CD14-positive monocyte (primary cell): ENCODE results near the gene TNFRSF8. TPM values are rescaled to one million over a fixed set of nuclear protein-coding genes. Genes with fewer than 3 reads are reported as not detected.

Experiments used
- DNase-seq, 3 donors: peaks; one replicate each; pipeline ENCODE4 v3.0.0-alpha.2; 2011 to 2022
- H2AFZ ChIP-seq: 2 replicates; pipeline ENCODE4 v1.6.0; 2012; ENCODE audit warnings: mild to moderate bottlenecking, low read depth, low read length, inconsistent platforms; ENCODE audit not compliant: insufficient read depth, poor library complexity, severe bottlenecking
- H3K27ac ChIP-seq, 2 donors: 1 replicate in 1 of 2; 2 replicates in 1 of 2; pipeline ENCODE4 v1.5.1; 2012 to 2013; ENCODE audit warnings: low read length in 2 of 2, control low read depth in 1 of 2, inconsistent platforms in 1 of 2, low read depth in 1 of 2, mild to moderate bottlenecking in 1 of 2
- H3K27me3 ChIP-seq, 2 donors: one replicate each; pipeline versions ENCODE4 v1.6.0 to v1.6.1; 2011 to 2013; ENCODE audit warnings: low read length in 2 of 2; ENCODE audit not compliant: control insufficient read depth in 2 of 2, insufficient read depth in 2 of 2
- H3K36me3 ChIP-seq, 2 donors: replicated peaks in 1 of 2; 1 replicate in 1 of 2; 2 replicates in 1 of 2; pipeline versions ENCODE4 v1.5.1 to v1.6.1; 2012 to 2013; ENCODE audit warnings: low read length in 2 of 2, control low read depth in 1 of 2, inconsistent platforms in 1 of 2, mild to moderate bottlenecking in 1 of 2; ENCODE audit not compliant: insufficient read depth in 2 of 2, control insufficient read depth in 1 of 2
- H3K4me1 ChIP-seq, 2 donors: 1 replicate in 1 of 2; 2 replicates in 1 of 2; pipeline versions ENCODE4 v1.5.1 to v1.6.1; 2012 to 2013; ENCODE audit warnings: low read length in 2 of 2, control low read depth in 1 of 2, inconsistent platforms in 1 of 2, mild to moderate bottlenecking in 1 of 2, moderate library complexity in 1 of 2; ENCODE audit not compliant: insufficient read depth in 2 of 2, control insufficient read depth in 1 of 2
- H3K4me2 ChIP-seq: replicated peaks from 2 replicates; pipeline ENCODE3; 2012; ENCODE audit warnings: low read length, moderate library complexity, mild to moderate bottlenecking; ENCODE audit not compliant: poor library complexity, severe bottlenecking; ENCODE audit errors: extremely low read depth
- H3K4me3 ChIP-seq, 3 experiments: fragments of 200-600 bp in 1 of 3; sonication (generic) in 1 of 3; replicated peaks in 1 of 3; 1 replicate in 2 of 3; 2 replicates in 1 of 3; pipeline ENCODE4 v1.5.1; 2011 to 2013; ENCODE audit warnings: low read length in 3 of 3, mild to moderate bottlenecking in 3 of 3, control low read depth in 2 of 3, low read depth in 2 of 3, inconsistent platforms in 1 of 3, moderate library complexity in 1 of 3
- H3K79me2 ChIP-seq: 2 replicates; pipeline ENCODE4 v1.6.0; 2012; ENCODE audit warnings: mild to moderate bottlenecking, control low read depth, inconsistent platforms, low read length, moderate library complexity; ENCODE audit not compliant: insufficient read depth
- H3K9ac ChIP-seq: 2 replicates; pipeline ENCODE4 v1.6.0; 2017; ENCODE audit warnings: low read length, mild to moderate bottlenecking; ENCODE audit not compliant: insufficient read depth, poor library complexity, severe bottlenecking
- H3K9me3 ChIP-seq, 2 donors: replicated peaks in 1 of 2; 1 replicate in 1 of 2; 2 replicates in 1 of 2; pipeline versions ENCODE4 v1.5.1 to v1.6.1; 2012 to 2013; ENCODE audit warnings: low read length in 2 of 2, control low read depth in 1 of 2; ENCODE audit not compliant: control insufficient read depth in 1 of 2, insufficient read depth in 1 of 2
- H4K20me1 ChIP-seq: 2 replicates; pipeline ENCODE4 v1.6.0; 2012; ENCODE audit warnings: mild to moderate bottlenecking, low read length, control low read depth, moderate library complexity; ENCODE audit not compliant: insufficient read depth
- H3K27ac Mint-ChIP-seq, 7 donors: one replicate each; pipeline ENCODE4 v1.8.0; 2020; ENCODE audit warnings: mild to moderate bottlenecking in 7 of 7, mixed read lengths in 7 of 7, moderate library complexity in 6 of 7, inconsistent platforms in 2 of 7
- H3K27me3 Mint-ChIP-seq, 3 donors: one replicate each; pipeline ENCODE4 v1.8.0; 2021 to 2022; ENCODE audit warnings: low read depth in 3 of 3, mild to moderate bottlenecking in 3 of 3, mixed read lengths in 3 of 3, moderate library complexity in 3 of 3, inconsistent platforms in 1 of 3
- H3K36me3 Mint-ChIP-seq, 2 donors: one replicate each; pipeline ENCODE4 v1.8.0; 2020; ENCODE audit warnings: mixed read lengths in 2 of 2, inconsistent platforms in 1 of 2, mild to moderate bottlenecking in 1 of 2
- H3K4me1 Mint-ChIP-seq: one replicate; pipeline ENCODE4 v1.8.0; 2020; ENCODE audit warnings: mild to moderate bottlenecking, mixed read lengths
- H3K4me3 Mint-ChIP-seq, 2 donors: one replicate each; pipeline ENCODE4 v1.8.0; 2020; ENCODE audit warnings: mild to moderate bottlenecking in 2 of 2, mixed read lengths in 2 of 2, moderate library complexity in 1 of 2
- H3K9me3 Mint-ChIP-seq, 7 donors: one replicate each; pipeline ENCODE4 v1.8.0; 2020 to 2022; ENCODE audit warnings: mixed read lengths in 7 of 7, mild to moderate bottlenecking in 6 of 7, moderate library complexity in 6 of 7, inconsistent platforms in 2 of 7
- CTCF ChIP-seq: fragments of 200-600 bp; IDR thresholded peaks from one replicate; pipeline ENCODE4 v1.8.0; 2022; ENCODE audit warnings: antibody characterized with exemption, mild to moderate bottlenecking
- WGBS: methylation state at CpG from one replicate; pipeline ENCODE4 v1.1.5; 2013; ENCODE audit warnings: missing lambda C conversion rate; ENCODE audit not compliant: insufficient coverage; 5-methylcytosine and 5-hydroxymethylcytosine counted together
- intact Hi-C, 2 donors: fragments of 100-400 bp; cut with micrococcal nuclease; formaldehyde crosslinking; loops; one replicate each; pipeline versions ENCODE4 v1.15.0 to v1.15.1; 2023
- polyA plus RNA-seq, 3 donors: library from polyadenylated mRNA; depleted of rRNA in 1 of 3; unstranded in 2 of 3; stranded (reverse) in 1 of 3; fragments of 300-500 nt in 2 of 3; fragments of >200 nt in 1 of 3; fragmentation: Illumina TruSeq in 2 of 3; gene quantifications; 1 replicate in 2 of 3; 2 replicates in 1 of 3; pipeline ENCODE4 v1.2.3, GENCODE V29; 2012 to 2021

The TNFRSF8 gene
- polyA plus RNA-seq, 3 donors = 10.9 to 11.9 (median 11.8) TPM

- Histone ChIP-seq H3K36me3 (no peaks in the 10 kb centered on the region), H3K79me2 (peaks cover 18% of the 10 kb centered on the region), H3K9ac (peak overlapping the region; percentile 48), H3K4me1 (peaks cover 92 to 97% of the 10 kb centered on the region in 2 donors), H3K4me3 (peak overlapping the region in 1 of 3 experiments; percentile 49), H3K27ac (peak overlapping the region; percentile 92 to 95), H2AFZ (no peak overlapping the region), H3K4me2 (peak overlapping the region; percentile 42), H4K20me1 (no peaks in the 10 kb centered on the region), H3K27me3 (no peaks in the 10 kb centered on the region), H3K9me3 (no peaks in the 10 kb centered on the region)
- intact Hi-C loops = no loop called here
- Mint-ChIP-seq H3K27ac (peak overlapping the region; percentile 96 to 99 (median 98)), H3K4me3 (peak overlapping the region; percentile 45 to 65), H3K9me3 (peaks cover 0 to 2% (median 0%) of the 10 kb centered on the region in 7 donors), H3K36me3 (peaks cover 0 to 4% of the 10 kb centered on the region in 2 donors), H3K4me1 (peaks cover 85% of the 10 kb centered on the region), H3K27me3 (peaks cover 0 to 4% (median 0%) of the 10 kb centered on the region in 3 donors)
- DNase-seq = peak; percentile 93 to 97 (median 96)
- TF ChIP-seq CTCF = no peak
- WGBS = 0% methylated on average over 7 of the region's 9 CpGs
Observed at GRCh38 chr1:12161662-12162458, 98.8 kb downstream of the TNFRSF8 start.

- Histone ChIP-seq H3K79me2 (peaks cover 26% of the 10 kb centered on the region), H3K4me1 (peaks cover 84 to 90% of the 10 kb centered on the region in 2 donors), H3K36me3 (peaks cover 0 to 2% of the 10 kb centered on the region in 2 donors), H3K27ac (peak overlapping the region; percentile 92 to 95), H4K20me1 (peaks cover 6% of the 10 kb centered on the region), H3K27me3 (no peaks in the 10 kb centered on the region), H3K4me2 (peak overlapping the region; percentile 42), H2AFZ (no peak overlapping the region), H3K9ac (peak overlapping the region; percentile 48), H3K4me3 (peak overlapping the region in 1 of 3 experiments; percentile 49), H3K9me3 (no peaks in the 10 kb centered on the region)
- peak overlapping the region; percentile 96 to 99 (median 98) for H3K27ac Mint-ChIP-seq
- WGBS = 95% methylated on average over 4 of the region's 11 CpGs
- intact Hi-C loops = no loop called here
- peaks cover 77% of the 10 kb centered on the region for H3K4me1 Mint-ChIP-seq
- TF ChIP-seq CTCF = no peak
- H3K27me3 Mint-ChIP-seq = peaks cover 0 to 4% (median 2%) of the 10 kb centered on the region in 3 donors
- H3K9me3 Mint-ChIP-seq = peaks cover 0 to 3% (median 2%) of the 10 kb centered on the region in 7 donors
- no peak for DNase-seq
- H3K36me3 Mint-ChIP-seq = peaks cover 2 to 6% of the 10 kb centered on the region in 2 donors
- peak overlapping the region; percentile 7 to 53 for H3K4me3 Mint-ChIP-seq
Observed at GRCh38 chr1:12162459-12163137, 99.5 kb downstream of the TNFRSF8 start.
